ENCODE measurements around the gene ELP4. TPM values are rescaled to one million over a fixed set of nuclear protein-coding genes. Genes with fewer than 3 reads are reported as not detected.

ELP4 gene
- total and polyA plus RNA-seq, 2 experiments from 2014 or later, result 28.2 to 38.3 TPM

DNA sequence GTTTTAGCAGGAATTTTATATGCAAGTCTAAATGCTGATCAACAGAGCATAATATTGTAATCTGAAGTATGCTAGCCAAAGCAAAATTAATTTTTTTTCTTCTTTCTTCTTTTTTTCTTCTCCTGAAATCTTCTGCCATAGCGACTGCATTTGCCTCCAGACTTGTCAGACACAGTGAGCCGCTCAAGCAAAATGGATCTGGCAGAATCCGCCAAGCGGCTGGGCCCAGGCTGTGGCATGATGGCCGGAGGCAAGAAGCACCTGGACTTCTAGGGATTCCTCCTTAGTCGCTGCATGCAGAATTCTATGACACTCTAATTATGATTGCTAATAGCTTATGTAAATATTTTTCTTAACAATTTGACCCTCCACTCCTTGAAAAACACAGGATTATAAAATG, 273.7 kb downstream of the ELP4 start:
- no peaks in the 10 kb centered on the region for H3K27me3 Mint-ChIP-seq (ENCODE audit: insufficient read depth, low read depth, poor library complexity)
- no peak overlapping the region for H3K4me3 Mint-ChIP-seq
- no peak overlapping the region for H3K27ac Mint-ChIP-seq
- peaks cover 17% of the 10 kb centered on the region; the same call in 2 of the 3 replicates for H3K4me1 Mint-ChIP-seq
- Histone ChIP-seq H3K36me3 (ENCODE audit: insufficient read depth) (no peaks in the 10 kb centered on the region), H3K4me3 (no peak overlapping the region), H3K27ac (ENCODE audit: low read depth) (no peak overlapping the region), H3K4me1 (ENCODE audit: insufficient read depth) (peaks cover 9% of the 10 kb centered on the region; the same call in 1 of the 2 replicates), H3K4me2 (no peak overlapping the region), H2AFZ (no peak overlapping the region), H3K9me2 (ENCODE audit: insufficient read depth) (no peaks in the 10 kb centered on the region), H3F3A (replicated peaks; ENCODE audit: low read depth) (no peaks in the 10 kb centered on the region), H4K20me1 (replicated peaks; ENCODE audit: insufficient read depth) (no peaks in the 10 kb centered on the region), H3K79me2 (replicated peaks; ENCODE audit: insufficient read depth) (no peaks in the 10 kb centered on the region), H3K27me3 (ENCODE audit: insufficient read depth) (no peaks in the 10 kb centered on the region)
- no peaks in the 10 kb centered on the region for H3K9me3 Mint-ChIP-seq
- DNase-seq (ENCODE audit: low spot score) (no peak), ATAC-seq (no peak)
- no peak for TF ChIP-seq STAT1 (IDR thresholded peaks at IDR 0.05; ENCODE audit: unreplicated experiment)
- TF ChIP-seq, protein P1, sequence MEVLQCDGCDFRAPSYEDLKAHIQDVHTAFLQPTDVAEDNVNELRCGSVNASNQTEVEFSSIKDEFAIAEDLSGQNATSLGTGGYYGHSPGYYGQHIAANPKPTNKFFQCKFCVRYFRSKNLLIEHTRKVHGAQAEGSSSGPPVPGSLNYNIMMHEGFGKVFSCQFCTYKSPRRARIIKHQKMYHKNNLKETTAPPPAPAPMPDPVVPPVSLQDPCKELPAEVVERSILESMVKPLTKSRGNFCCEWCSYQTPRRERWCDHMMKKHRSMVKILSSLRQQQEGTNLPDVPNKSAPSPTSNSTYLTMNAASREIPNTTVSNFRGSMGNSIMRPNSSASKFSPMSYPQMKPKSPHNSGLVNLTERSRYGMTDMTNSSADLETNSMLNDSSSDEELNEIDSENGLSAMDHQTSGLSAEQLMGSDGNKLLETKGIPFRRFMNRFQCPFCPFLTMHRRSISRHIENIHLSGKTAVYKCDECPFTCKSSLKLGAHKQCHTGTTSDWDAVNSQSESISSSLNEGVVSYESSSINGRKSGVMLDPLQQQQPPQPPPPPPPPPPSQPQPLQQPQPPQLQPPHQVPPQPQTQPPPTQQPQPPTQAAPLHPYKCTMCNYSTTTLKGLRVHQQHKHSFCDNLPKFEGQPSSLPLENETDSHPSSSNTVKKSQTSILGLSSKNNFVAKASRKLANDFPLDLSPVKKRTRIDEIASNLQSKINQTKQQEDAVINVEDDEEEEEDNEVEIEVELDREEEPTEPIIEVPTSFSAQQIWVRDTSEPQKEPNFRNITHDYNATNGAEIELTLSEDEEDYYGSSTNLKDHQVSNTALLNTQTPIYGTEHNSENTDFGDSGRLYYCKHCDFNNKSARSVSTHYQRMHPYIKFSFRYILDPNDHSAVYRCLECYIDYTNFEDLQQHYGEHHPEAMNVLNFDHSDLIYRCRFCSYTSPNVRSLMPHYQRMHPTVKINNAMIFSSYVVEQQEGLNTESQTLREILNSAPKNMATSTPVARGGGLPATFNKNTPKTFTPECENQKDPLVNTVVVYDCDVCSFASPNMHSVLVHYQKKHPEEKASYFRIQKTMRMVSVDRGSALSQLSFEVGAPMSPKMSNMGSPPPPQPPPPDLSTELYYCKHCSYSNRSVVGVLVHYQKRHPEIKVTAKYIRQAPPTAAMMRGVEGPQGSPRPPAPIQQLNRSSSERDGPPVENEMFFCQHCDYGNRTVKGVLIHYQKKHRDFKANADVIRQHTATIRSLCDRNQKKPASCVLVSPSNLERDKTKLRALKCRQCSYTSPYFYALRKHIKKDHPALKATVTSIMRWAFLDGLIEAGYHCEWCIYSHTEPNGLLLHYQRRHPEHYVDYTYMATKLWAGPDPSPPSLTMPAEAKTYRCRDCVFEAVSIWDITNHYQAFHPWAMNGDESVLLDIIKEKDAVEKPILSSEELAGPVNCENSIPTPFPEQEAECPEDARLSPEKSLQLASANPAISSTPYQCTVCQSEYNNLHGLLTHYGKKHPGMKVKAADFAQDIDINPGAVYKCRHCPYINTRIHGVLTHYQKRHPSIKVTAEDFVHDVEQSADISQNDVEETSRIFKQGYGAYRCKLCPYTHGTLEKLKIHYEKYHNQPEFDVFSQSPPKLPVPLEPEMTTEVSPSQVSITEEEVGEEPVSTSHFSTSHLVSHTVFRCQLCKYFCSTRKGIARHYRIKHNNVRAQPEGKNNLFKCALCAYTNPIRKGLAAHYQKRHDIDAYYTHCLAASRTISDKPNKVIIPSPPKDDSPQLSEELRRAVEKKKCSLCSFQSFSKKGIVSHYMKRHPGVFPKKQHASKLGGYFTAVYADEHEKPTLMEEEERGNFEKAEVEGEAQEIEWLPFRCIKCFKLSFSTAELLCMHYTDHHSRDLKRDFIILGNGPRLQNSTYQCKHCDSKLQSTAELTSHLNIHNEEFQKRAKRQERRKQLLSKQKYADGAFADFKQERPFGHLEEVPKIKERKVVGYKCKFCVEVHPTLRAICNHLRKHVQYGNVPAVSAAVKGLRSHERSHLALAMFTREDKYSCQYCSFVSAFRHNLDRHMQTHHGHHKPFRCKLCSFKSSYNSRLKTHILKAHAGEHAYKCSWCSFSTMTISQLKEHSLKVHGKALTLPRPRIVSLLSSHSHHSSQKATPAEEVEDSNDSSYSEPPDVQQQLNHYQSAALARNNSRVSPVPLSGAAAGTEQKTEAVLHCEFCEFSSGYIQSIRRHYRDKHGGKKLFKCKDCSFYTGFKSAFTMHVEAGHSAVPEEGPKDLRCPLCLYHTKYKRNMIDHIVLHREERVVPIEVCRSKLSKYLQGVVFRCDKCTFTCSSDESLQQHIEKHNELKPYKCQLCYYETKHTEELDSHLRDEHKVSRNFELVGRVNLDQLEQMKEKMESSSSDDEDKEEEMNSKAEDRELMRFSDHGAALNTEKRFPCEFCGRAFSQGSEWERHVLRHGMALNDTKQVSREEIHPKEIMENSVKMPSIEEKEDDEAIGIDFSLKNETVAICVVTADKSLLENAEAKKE (CRISPR knock-in tag; IDR thresholded peaks at IDR 0.05), result no peak
- TF ChIP-seq, protein P2, sequence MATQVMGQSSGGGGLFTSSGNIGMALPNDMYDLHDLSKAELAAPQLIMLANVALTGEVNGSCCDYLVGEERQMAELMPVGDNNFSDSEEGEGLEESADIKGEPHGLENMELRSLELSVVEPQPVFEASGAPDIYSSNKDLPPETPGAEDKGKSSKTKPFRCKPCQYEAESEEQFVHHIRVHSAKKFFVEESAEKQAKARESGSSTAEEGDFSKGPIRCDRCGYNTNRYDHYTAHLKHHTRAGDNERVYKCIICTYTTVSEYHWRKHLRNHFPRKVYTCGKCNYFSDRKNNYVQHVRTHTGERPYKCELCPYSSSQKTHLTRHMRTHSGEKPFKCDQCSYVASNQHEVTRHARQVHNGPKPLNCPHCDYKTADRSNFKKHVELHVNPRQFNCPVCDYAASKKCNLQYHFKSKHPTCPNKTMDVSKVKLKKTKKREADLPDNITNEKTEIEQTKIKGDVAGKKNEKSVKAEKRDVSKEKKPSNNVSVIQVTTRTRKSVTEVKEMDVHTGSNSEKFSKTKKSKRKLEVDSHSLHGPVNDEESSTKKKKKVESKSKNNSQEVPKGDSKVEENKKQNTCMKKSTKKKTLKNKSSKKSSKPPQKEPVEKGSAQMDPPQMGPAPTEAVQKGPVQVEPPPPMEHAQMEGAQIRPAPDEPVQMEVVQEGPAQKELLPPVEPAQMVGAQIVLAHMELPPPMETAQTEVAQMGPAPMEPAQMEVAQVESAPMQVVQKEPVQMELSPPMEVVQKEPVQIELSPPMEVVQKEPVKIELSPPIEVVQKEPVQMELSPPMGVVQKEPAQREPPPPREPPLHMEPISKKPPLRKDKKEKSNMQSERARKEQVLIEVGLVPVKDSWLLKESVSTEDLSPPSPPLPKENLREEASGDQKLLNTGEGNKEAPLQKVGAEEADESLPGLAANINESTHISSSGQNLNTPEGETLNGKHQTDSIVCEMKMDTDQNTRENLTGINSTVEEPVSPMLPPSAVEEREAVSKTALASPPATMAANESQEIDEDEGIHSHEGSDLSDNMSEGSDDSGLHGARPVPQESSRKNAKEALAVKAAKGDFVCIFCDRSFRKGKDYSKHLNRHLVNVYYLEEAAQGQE (IDR thresholded peaks at IDR 0.05; ENCODE audit: unreplicated experiment), result no peak
- no peak for TF ChIP-seq EZH2phosphoT487 (IDR thresholded peaks at IDR 0.05; ENCODE audit: unreplicated experiment)
- TF ChIP-seq, protein P3, sequence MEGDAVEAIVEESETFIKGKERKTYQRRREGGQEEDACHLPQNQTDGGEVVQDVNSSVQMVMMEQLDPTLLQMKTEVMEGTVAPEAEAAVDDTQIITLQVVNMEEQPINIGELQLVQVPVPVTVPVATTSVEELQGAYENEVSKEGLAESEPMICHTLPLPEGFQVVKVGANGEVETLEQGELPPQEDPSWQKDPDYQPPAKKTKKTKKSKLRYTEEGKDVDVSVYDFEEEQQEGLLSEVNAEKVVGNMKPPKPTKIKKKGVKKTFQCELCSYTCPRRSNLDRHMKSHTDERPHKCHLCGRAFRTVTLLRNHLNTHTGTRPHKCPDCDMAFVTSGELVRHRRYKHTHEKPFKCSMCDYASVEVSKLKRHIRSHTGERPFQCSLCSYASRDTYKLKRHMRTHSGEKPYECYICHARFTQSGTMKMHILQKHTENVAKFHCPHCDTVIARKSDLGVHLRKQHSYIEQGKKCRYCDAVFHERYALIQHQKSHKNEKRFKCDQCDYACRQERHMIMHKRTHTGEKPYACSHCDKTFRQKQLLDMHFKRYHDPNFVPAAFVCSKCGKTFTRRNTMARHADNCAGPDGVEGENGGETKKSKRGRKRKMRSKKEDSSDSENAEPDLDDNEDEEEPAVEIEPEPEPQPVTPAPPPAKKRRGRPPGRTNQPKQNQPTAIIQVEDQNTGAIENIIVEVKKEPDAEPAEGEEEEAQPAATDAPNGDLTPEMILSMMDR (conservative IDR thresholded peaks at IDR 0.05; ENCODE audit: low read depth in 2 of 2), result no peak
- no peak for TF ChIP-seq CREB1 (CRISPR knock-in tag; IDR thresholded peaks at IDR 0.05; ENCODE audit: low read depth)
- no peak for TF ChIP-seq EZH2 (IDR thresholded peaks at IDR 0.05; ENCODE audit: low read depth, unreplicated experiment)
- TF ChIP-seq POLR2AphosphoS5 (IDR thresholded peaks at IDR 0.05; ENCODE audit: low read depth), result no peak
- TF ChIP-seq ZNF331 (CRISPR knock-in tag; IDR thresholded peaks at IDR 0.05; ENCODE audit: low read depth), result no peak
- TF ChIP-seq ZNF114 (CRISPR knock-in tag; IDR thresholded peaks at IDR 0.05), result no peak
- TF ChIP-seq ETS1 (IDR thresholded peaks at IDR 0.05), result no peak
- no peaks in the 10 kb centered on the region for H3K36me3 Mint-ChIP-seq (ENCODE audit: low read depth)
